Measurements from ENCODE around the gene NEK9.

The NEK9 gene

DNA sequence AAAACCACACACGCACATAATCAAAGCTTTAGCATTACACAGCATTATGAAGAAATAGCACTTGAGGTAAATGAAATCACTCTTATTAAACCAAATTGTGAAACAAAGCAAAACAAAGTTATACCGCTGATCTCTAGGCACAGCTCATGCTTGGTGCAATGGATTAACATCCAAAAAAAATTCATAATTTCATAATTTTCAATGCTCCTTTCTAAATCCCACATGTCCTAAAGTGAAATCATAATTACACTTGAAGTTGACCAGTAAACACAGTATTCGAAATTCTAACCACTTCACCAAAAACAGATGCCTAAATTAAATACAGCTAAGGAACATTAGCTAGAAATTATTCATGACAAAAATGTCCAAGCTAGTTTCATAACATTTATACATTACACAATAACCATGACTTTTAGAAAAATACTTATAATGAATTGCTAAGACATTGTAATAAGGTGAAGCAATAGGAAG, 77.1 kb downstream of the NEK9 start:
- peak; percentile 95 for DNase-seq (ENCODE audit: low read depth)
- no peak overlapping the region for H3K4me3 ChIP-seq (ENCODE audit: low read length)
- TF ChIP-seq, protein P1, sequence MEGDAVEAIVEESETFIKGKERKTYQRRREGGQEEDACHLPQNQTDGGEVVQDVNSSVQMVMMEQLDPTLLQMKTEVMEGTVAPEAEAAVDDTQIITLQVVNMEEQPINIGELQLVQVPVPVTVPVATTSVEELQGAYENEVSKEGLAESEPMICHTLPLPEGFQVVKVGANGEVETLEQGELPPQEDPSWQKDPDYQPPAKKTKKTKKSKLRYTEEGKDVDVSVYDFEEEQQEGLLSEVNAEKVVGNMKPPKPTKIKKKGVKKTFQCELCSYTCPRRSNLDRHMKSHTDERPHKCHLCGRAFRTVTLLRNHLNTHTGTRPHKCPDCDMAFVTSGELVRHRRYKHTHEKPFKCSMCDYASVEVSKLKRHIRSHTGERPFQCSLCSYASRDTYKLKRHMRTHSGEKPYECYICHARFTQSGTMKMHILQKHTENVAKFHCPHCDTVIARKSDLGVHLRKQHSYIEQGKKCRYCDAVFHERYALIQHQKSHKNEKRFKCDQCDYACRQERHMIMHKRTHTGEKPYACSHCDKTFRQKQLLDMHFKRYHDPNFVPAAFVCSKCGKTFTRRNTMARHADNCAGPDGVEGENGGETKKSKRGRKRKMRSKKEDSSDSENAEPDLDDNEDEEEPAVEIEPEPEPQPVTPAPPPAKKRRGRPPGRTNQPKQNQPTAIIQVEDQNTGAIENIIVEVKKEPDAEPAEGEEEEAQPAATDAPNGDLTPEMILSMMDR (conservative IDR thresholded peaks at IDR 0.05; ENCODE audit: low read length): no peak

DNA sequence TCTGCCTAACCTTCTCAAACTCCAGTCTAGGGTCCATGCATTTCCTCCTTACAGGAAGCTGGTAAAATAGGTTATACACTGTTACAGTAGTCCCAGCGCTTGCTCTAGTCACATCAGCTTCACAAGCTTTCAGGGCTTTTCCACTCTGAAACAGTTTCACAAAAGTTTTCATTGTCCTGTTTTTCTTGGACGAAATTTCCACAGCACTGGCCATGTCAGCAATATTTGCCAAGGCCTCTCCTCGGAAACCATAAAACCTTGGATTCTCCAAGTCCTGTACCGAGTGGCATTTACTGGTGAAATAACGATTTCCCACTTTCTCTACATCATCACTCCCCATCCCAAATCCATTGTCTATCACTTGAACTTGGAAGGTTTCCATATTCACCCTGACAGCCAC, 77.7 kb downstream of the NEK9 start:
- no peak for DNase-seq (ENCODE audit: low read depth)
- H3K4me3 ChIP-seq (ENCODE audit: low read length): no peak overlapping the region
- TF ChIP-seq, protein P1 (conservative IDR thresholded peaks at IDR 0.05; ENCODE audit: low read length): no peak

DNA sequence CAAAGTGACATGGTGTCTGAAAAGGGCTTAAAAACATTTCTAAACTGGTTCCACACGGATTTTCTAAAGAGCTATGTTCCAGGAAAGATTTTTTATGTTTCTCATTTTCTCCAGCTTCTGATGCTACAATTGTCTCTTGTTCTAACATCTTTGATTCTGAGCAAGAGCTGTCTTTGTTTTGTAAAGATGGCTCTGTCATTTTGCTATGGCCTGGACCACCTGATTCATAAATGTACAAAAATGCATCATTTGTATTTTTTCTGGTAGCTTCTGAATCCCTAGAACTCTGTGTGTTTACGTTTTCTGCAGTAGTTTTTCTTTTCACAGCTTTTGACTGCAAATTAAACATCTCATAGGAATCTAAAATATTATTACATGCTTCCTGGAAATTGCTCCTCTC, 78.7 kb downstream of the NEK9 start:
- H3K4me3 ChIP-seq (ENCODE audit: low read length): no peak overlapping the region
- DNase-seq (ENCODE audit: low read depth): no peak
- TF ChIP-seq, protein P1 (conservative IDR thresholded peaks at IDR 0.05; ENCODE audit: low read length): no peak

DNA sequence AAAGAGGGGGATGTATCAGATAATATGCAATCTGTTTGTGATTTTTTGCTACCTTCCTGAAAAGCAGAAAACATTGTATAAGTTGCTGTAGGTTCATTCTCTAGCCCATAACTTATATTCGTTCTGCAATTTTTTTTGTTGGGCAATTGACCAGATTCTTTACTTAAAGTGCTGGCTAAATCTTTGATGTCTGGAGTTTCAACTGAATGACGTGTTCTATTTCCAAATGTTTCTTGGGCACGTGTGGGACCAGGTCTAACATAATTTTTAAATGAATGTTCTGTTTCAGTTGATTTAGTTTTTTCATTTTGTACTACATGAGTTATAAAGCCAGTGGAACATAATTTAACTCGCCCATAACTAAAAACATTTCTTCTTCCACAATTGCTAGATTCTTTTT, 79.3 kb downstream of the NEK9 start:
- H3K4me3 ChIP-seq (ENCODE audit: low read length): no peak overlapping the region
- peak; percentile 45 for DNase-seq (ENCODE audit: low read depth)
- TF ChIP-seq, protein P1 (conservative IDR thresholded peaks at IDR 0.05; ENCODE audit: low read length): no peak

DNA sequence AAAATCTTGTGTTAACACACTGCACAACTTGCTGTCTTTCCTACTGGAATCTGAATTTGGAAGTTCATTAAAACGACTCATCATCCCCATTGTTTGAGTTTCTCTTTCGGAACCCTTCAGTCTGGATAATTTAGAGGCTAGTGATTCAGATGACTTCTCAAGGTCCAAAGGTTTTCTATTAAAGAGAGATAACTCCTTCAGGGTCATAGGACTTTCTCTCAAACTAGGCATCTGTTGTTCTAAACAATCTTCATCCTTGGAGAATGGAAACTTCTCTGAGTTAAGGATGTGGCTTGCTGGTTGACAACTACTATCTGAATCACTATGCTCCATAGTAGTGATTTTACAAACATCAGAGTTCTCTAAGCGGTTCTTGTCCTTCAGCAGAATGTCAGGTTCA, 79.9 kb downstream of the NEK9 start:
- TF ChIP-seq, protein P1 (conservative IDR thresholded peaks at IDR 0.05; ENCODE audit: low read length): no peak
- peak; percentile 19 for DNase-seq (ENCODE audit: low read depth)
- no peak overlapping the region for H3K4me3 ChIP-seq (ENCODE audit: low read length)

DNA sequence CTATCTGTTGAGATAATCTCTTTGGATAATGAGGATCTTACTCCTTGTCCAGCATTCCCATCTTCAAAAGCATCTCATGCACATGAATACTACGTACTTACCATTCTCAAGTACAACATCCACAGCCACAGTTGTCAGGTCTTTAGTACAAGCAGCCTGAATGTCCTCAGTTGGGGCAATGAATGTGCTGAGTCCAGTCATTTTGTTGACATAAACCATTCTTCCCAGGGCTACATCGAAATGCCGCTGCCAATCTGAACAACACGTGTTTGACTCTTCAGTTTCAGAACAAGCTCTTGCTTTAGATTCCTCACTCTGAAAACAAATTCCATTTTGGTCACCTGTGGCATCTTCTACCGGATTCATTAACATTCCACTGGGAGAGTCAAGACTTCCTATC, 80.6 kb downstream of the NEK9 start:
- no peak for DNase-seq (ENCODE audit: low read depth)
- TF ChIP-seq, protein P1 (conservative IDR thresholded peaks at IDR 0.05; ENCODE audit: low read length): no peak
- H3K4me3 ChIP-seq (ENCODE audit: low read length): no peak overlapping the region

DNA sequence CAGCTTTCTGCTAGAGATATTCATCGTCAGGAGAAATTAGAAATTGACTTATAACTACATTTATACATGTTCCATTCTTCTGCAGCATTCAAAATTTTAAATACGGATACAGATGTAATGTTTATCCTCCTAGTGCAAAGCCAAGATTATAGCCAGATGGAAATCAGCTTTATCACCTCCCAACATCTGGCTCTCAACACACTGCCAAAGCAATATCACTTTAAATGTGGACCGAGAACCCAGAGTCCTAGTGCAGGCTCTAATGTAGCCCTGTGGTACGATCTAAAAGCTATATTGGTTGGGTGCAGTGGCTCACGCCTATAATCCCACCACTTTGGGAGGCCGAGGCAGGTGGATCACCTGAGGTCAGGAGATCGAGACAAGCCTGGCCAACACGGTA, 82.1 kb downstream of the NEK9 start:
- no peak overlapping the region for H3K4me3 ChIP-seq (ENCODE audit: low read length)
- TF ChIP-seq, protein P1 (conservative IDR thresholded peaks at IDR 0.05; ENCODE audit: low read length): no peak
- DNase-seq (ENCODE audit: low read depth): peak; percentile 25

Measured in AG10803 (cell line).